Activated B cell treated with CpG ODN at 0.5 μM for 24 hours (primary cell): ENCODE measurements around the gene CNBD2. TPM values are rescaled to one million over a fixed set of nuclear protein-coding genes. Genes with fewer than 3 reads are reported as not detected.

Source experiments
- ATAC-seq: fragments of 200-7000 bp; cut with Tn5 transposase; one replicate; pipeline ENCODE4 v1.10.0; 2021; ENCODE audit warnings: low read depth, mild to moderate bottlenecking, moderate library complexity
- CTCF ChIA-PET: fragments of 350-600 bp; sonication (Branson Sonifier 250); formaldehyde crosslinking; loops from one replicate; lab custom pipeline; 2021; ENCODE audit warnings: antibody characterized with exemption; lab: Charles Lee
- POLR2A ChIA-PET: fragments of 350-600 bp; sonication (Branson Sonifier 250); formaldehyde crosslinking; loops from one replicate; lab custom pipeline; 2021; ENCODE audit warnings: antibody characterized with exemption; lab: Charles Lee
- DNase-seq: peaks from one replicate; pipeline ENCODE4 v3.0.0; 2022
- H3K27ac Mint-ChIP-seq: one replicate; pipeline ENCODE4 v1.8.0; 2020; ENCODE audit warnings: mixed read lengths
- H3K27me3 Mint-ChIP-seq: one replicate; pipeline ENCODE4 v1.8.0; 2021; ENCODE audit warnings: mixed read lengths
- H3K36me3 Mint-ChIP-seq: one replicate; pipeline ENCODE4 v1.8.0; 2021; ENCODE audit warnings: low read depth, mixed read lengths
- H3K4me1 Mint-ChIP-seq: one replicate; pipeline ENCODE4 v1.8.0; 2021; ENCODE audit warnings: mixed read lengths
- H3K4me3 Mint-ChIP-seq: one replicate; pipeline ENCODE4 v1.8.0; 2020; ENCODE audit warnings: mild to moderate bottlenecking, mixed read lengths
- H3K9me3 Mint-ChIP-seq: one replicate; pipeline ENCODE4 v1.8.0; 2020; ENCODE audit warnings: mixed read lengths
- intact Hi-C: fragments of 100-400 bp; cut with micrococcal nuclease; formaldehyde crosslinking; loops from one replicate; pipeline ENCODE4 v1.15.1; 2024
- total RNA-seq: library from RNA; stranded (reverse); gene quantifications from 2 replicates; pipeline ENCODE4 v1.2.3, GENCODE V29; 2022
- TF ChIP-seq, protein P1 (sequence below): fragments of 200-600 bp; IDR thresholded peaks from one replicate; pipeline ENCODE4 v1.8.0; 2022; ENCODE audit warnings: antibody characterized with exemption, mild to moderate bottlenecking

CNBD2 gene
- total RNA-seq, result 5.6 and 6.5 TPM in 2 replicates

- Mint-ChIP-seq H3K4me3 (no peak within 1 kb of the TSS), H3K4me1 (no peaks in the 10 kb centered on the region), H3K36me3 (no peaks in the 10 kb centered on the region), H3K9me3 (peaks cover 4% of the 10 kb centered on the region), H3K27ac (no peak within 1 kb of the TSS), H3K27me3 (no peaks in the 10 kb centered on the region)
- CTCF ChIA-PET, result no interaction called here
- TF ChIP-seq, protein P1, sequence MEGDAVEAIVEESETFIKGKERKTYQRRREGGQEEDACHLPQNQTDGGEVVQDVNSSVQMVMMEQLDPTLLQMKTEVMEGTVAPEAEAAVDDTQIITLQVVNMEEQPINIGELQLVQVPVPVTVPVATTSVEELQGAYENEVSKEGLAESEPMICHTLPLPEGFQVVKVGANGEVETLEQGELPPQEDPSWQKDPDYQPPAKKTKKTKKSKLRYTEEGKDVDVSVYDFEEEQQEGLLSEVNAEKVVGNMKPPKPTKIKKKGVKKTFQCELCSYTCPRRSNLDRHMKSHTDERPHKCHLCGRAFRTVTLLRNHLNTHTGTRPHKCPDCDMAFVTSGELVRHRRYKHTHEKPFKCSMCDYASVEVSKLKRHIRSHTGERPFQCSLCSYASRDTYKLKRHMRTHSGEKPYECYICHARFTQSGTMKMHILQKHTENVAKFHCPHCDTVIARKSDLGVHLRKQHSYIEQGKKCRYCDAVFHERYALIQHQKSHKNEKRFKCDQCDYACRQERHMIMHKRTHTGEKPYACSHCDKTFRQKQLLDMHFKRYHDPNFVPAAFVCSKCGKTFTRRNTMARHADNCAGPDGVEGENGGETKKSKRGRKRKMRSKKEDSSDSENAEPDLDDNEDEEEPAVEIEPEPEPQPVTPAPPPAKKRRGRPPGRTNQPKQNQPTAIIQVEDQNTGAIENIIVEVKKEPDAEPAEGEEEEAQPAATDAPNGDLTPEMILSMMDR, result no peak
- no peak for ATAC-seq
- intact Hi-C loops, result no loop called here
- no peak for DNase-seq
- POLR2A ChIA-PET, result interaction anchor here (0.5 to 1.2 kb wide), 2 partner anchors 14 to 1854 kb away, joined by 3 to 5 read pairs; partner anchors contain the start of gene SCAND1
These were observed at the start of gene CNBD2 for GRCh38 chr20:35967979-35968640. Gene CNBD2 (plus strand): TSS chr20:35968590. CDS start chr20:35968763, 173 bp downstream.

DNA sequence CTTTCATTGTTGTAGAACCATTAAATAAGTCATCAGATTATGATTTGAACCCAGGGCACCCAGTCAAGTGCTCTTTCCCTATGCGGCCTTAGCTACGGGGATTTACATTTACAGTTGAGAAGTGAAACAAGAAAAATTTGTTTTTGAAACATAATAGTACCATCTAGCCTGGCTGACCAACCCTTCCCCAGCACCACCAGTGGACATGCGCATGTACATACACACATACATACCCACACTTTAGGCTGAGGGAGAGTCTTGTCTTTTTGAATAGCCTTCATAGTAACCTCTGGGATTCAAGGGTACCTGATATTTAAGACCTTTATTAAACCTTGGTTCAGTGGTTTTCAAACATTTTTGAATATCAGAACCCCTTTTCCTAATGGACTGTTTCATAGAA, 47.9 kb upstream of the CNBD2 start:
- intact Hi-C loops, result no loop called here
- H3K9me3 Mint-ChIP-seq, result no peaks in the 10 kb centered on the region
- TF ChIP-seq, protein P1, result no peak
- DNase-seq (no peak), ATAC-seq (no peak)
- ChIA-PET POLR2A (no interaction called here), CTCF (no interaction called here)
- H3K36me3 Mint-ChIP-seq, result peaks cover 64% of the 10 kb centered on the region
- H3K4me1 Mint-ChIP-seq, result no peaks in the 10 kb centered on the region
- no peak overlapping the region for H3K4me3 Mint-ChIP-seq
- no peaks in the 10 kb centered on the region for H3K27me3 Mint-ChIP-seq
- H3K27ac Mint-ChIP-seq, result no peak overlapping the region

DNA sequence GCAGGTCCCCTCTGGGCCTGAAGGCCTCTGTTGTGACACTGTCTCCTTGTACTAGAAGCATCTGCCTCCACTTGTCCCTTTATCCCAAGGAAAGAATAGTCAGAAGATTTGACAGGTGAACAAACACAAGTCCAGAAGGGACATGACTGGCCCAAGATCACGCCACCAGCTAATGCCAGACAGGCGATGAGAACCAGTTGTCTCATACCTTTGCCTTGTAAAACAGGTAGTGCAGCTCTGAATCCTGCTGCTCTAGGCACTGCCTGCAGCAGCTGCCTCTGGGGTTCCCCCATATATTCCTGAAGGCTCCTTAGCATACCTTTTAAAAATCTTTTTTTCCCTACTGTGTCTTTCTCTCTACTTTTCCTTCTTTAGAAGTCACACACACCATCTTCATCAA, 39.1 kb upstream of the CNBD2 start:
- DNase-seq (no peak), ATAC-seq (no peak)
- Mint-ChIP-seq H3K9me3 (no peaks in the 10 kb centered on the region), H3K36me3 (peaks cover 73% of the 10 kb centered on the region), H3K27me3 (no peaks in the 10 kb centered on the region), H3K4me1 (no peaks in the 10 kb centered on the region), H3K4me3 (no peak overlapping the region), H3K27ac (no peak overlapping the region)
- TF ChIP-seq, protein P1, result no peak
- intact Hi-C loops, result no loop called here
- ChIA-PET POLR2A (no interaction called here), CTCF (no interaction called here)

- POLR2A ChIA-PET, result interaction anchor here (1.4 kb wide), 1 partner anchor 20 kb away, joined by 5 read pairs; the partner anchor contains the start of gene SCAND1
- H3K4me3 Mint-ChIP-seq, result no peak overlapping the region
These were observed 34.3 kb upstream of the CNBD2 start for GRCh38 chr20:35934050-35934449.

DNA sequence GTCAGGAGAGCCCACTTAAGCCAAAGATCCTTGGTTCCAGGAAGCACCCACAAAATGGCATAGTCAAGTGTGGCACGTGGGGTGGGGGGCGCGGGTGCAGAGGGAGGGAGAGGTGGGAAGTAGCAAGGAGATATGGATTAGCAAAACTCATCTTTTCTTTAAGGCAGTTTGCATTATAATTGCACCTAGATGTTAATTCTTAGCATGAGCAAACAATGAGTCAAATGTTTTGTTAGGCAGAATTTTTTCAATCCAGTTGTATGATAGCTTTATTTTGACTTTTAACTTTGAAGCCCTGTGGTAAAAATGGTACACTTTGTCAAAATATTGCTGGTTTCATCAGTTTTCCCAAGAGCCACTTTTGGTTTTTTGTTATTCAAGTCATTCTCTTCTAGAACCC, 29.1 kb upstream of the CNBD2 start:
- POLR2A ChIA-PET, result interaction anchor here (0.5 kb wide), 1 partner anchor 535 kb away, joined by 3 read pairs; no protein-coding TSS in a partner anchor
- TF ChIP-seq, protein P1, result no peak
- intact Hi-C loops, result no loop called here
- Mint-ChIP-seq H3K36me3 (peaks cover 80% of the 10 kb centered on the region), H3K27me3 (no peaks in the 10 kb centered on the region), H3K9me3 (no peaks in the 10 kb centered on the region), H3K27ac (no peak overlapping the region), H3K4me3 (no peak overlapping the region), H3K4me1 (no peaks in the 10 kb centered on the region)
- ATAC-seq (no peak), DNase-seq (no peak)
- CTCF ChIA-PET, result no interaction called here

More at GRCh38 chr20:35934050-35934449, 34.3 kb upstream of the CNBD2 start:
- Mint-ChIP-seq H3K4me1 (no peaks in the 10 kb centered on the region), H3K27me3 (no peaks in the 10 kb centered on the region), H3K9me3 (no peaks in the 10 kb centered on the region), H3K27ac (no peak overlapping the region), H3K36me3 (peaks cover 83% of the 10 kb centered on the region)
- DNase-seq (no peak), ATAC-seq (no peak)
- CTCF ChIA-PET, result no interaction called here
- intact Hi-C loops, result no loop called here
- TF ChIP-seq, protein P1, result no peak
